Suprapubic skin (tissue), 4 donors: ENCODE data around the gene TDO2.

Source experiments
- POLR2A ChIP-seq, 2 donors: fragments of 450-650 bp; IDR thresholded peaks; one replicate each; pipeline ENCODE4 v1.6.1; 2017; ENCODE audit warnings: antibody characterized with exemption in 2 of 2, mild to moderate bottlenecking in 2 of 2, moderate library complexity in 2 of 2
- POLR2AphosphoS5 ChIP-seq, 3 donors: sonication (generic); formaldehyde crosslinking; IDR thresholded peaks; one replicate each; pipeline ENCODE4 v1.6.1; 2017; ENCODE audit warnings: antibody characterized with exemption in 3 of 3
- TF ChIP-seq, protein P1 (sequence below), 2 donors: fragments of 200-600 bp in 1 of 2; fragments of 450-650 bp in 1 of 2; sonication (generic) in 1 of 2; IDR thresholded peaks; one replicate each; pipeline ENCODE4 v1.5.1; 2016 to 2019; ENCODE audit warnings: antibody characterized with exemption in 2 of 2, mild to moderate bottlenecking in 1 of 2, moderate library complexity in 1 of 2

GRCh38 chr4:155891058-155891457 lies 12.4 kb upstream of the TDO2 start:
- TF ChIP-seq, protein P1, sequence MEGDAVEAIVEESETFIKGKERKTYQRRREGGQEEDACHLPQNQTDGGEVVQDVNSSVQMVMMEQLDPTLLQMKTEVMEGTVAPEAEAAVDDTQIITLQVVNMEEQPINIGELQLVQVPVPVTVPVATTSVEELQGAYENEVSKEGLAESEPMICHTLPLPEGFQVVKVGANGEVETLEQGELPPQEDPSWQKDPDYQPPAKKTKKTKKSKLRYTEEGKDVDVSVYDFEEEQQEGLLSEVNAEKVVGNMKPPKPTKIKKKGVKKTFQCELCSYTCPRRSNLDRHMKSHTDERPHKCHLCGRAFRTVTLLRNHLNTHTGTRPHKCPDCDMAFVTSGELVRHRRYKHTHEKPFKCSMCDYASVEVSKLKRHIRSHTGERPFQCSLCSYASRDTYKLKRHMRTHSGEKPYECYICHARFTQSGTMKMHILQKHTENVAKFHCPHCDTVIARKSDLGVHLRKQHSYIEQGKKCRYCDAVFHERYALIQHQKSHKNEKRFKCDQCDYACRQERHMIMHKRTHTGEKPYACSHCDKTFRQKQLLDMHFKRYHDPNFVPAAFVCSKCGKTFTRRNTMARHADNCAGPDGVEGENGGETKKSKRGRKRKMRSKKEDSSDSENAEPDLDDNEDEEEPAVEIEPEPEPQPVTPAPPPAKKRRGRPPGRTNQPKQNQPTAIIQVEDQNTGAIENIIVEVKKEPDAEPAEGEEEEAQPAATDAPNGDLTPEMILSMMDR (IDR thresholded peaks at IDR 0.05), result no peak
- TF ChIP-seq POLR2A (IDR thresholded peaks at IDR 0.05) (no peak), POLR2AphosphoS5 (IDR thresholded peaks at IDR 0.05) (no peak)
